VCaP (cell line): ENCODE results near the gene ZFP92.
"Not testable (repeated sequence)": the region's sequence is repeated elsewhere in the genome, so short reads cannot be mapped to it uniquely, and the experiment has no call there.

Source experiments
- H3K27ac ChIP-seq: fragments of 450-650 bp; 2 replicates; pipeline ENCODE4 v1.5.1; 2017
- TF ChIP-seq, protein P1 (sequence below): fragments of 450-650 bp; conservative IDR thresholded peaks from 2 replicates; pipeline ENCODE4 v1.5.1; 2017; ENCODE audit warnings: mild to moderate bottlenecking, moderate library complexity

ZFP92 gene

GRCh38 chrX:153396320-153397195, 14.7 kb upstream of the ZFP92 start:
- TF ChIP-seq, protein P1, sequence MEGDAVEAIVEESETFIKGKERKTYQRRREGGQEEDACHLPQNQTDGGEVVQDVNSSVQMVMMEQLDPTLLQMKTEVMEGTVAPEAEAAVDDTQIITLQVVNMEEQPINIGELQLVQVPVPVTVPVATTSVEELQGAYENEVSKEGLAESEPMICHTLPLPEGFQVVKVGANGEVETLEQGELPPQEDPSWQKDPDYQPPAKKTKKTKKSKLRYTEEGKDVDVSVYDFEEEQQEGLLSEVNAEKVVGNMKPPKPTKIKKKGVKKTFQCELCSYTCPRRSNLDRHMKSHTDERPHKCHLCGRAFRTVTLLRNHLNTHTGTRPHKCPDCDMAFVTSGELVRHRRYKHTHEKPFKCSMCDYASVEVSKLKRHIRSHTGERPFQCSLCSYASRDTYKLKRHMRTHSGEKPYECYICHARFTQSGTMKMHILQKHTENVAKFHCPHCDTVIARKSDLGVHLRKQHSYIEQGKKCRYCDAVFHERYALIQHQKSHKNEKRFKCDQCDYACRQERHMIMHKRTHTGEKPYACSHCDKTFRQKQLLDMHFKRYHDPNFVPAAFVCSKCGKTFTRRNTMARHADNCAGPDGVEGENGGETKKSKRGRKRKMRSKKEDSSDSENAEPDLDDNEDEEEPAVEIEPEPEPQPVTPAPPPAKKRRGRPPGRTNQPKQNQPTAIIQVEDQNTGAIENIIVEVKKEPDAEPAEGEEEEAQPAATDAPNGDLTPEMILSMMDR = no peak

GRCh38 chrX:153397256-153397960, 13.9 kb upstream of the ZFP92 start:
- H3K27ac ChIP-seq = no peak overlapping the region
- TF ChIP-seq, protein P1 = no peak

More at GRCh38 chrX:153396320-153397195, 14.7 kb upstream of the ZFP92 start:
- H3K27ac ChIP-seq = no peak overlapping the region

- no peak overlapping the region for H3K27ac ChIP-seq
- TF ChIP-seq, protein P1 = no peak
Observed at GRCh38 chrX:153398275-153398960, 12.9 kb upstream of the ZFP92 start.

GRCh38 chrX:153400146-153401132, 10.8 kb upstream of the ZFP92 start:
- TF ChIP-seq, protein P1 = peak; percentile 62
- no peak overlapping the region for H3K27ac ChIP-seq

DNA sequence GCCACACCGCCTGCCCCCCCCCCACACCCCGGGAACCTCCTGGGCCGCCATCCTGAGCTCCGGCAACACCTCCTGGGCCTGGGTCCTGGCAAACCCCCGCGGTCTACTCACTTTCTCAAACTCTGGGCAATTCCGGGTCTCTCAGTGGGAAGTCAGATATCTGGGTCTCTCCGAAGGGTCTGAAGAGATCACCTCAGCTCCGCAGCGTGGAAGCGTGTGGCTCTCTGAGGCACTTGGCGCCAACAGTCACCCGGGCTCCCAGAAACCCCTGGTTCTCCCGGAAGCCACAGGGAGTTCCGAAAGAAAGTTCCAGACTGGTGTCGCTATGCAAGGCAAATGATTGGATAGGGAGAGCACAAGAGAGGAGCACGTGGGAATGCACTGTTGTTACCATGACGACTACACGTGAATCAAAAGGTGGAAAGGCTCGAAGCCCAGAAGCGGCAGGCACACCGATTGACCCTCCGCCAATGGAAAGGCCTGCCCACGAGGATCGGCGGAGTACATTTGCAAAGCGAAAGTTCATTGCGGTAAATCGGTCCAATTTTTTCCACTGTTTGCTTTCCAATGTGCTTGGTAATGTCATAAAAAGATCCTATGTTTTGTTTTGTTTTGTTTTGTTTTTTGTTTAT, 10.0 kb upstream of the ZFP92 start, which contains the start of gene PNMA6E:
Gene PNMA6E, minus strand, starts transcription at position 218 of the 632 bp plus-strand sequence. CDS start 2,501 bp downstream, outside the sequence.
- H3K27ac ChIP-seq = no peak within 1 kb of the TSS
- TF ChIP-seq, protein P1 = no peak

GRCh38 chrX:153404333-153404732, 6.9 kb upstream of the ZFP92 start:
- H3K27ac ChIP-seq = not testable (repeated sequence)

DNA sequence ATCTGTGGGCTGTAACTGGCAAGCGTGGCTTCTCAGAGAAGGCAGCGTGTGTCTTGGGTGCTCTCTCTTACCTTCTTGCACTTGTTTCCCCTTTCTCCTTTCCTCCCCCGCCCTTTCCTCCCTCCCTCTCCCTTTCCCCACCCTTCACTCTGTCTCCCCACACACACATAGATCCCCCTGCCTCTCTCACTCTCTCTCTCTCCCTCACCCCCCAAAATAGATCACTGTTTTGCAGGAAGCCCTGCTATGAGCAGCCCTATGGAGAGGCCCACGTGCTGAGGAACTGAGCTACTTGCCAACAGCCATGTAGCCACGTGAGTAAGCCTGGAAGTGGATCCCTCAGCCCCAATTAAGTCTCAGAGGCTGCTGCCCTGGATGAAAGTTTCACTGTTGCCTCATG, 5.8 kb upstream of the ZFP92 start:
- TF ChIP-seq, protein P1 = no peak
- H3K27ac ChIP-seq = no peak overlapping the region
